ENCODE data around the gene SUMF1.
A peak's percentile ranks its signal among the peaks of the same experiment; 100 is the strongest.

The SUMF1 gene

GRCh38 chr3:4504340-4505261 lies 37.5 kb upstream of the SUMF1 start:
- TF ChIP-seq, protein P1, sequence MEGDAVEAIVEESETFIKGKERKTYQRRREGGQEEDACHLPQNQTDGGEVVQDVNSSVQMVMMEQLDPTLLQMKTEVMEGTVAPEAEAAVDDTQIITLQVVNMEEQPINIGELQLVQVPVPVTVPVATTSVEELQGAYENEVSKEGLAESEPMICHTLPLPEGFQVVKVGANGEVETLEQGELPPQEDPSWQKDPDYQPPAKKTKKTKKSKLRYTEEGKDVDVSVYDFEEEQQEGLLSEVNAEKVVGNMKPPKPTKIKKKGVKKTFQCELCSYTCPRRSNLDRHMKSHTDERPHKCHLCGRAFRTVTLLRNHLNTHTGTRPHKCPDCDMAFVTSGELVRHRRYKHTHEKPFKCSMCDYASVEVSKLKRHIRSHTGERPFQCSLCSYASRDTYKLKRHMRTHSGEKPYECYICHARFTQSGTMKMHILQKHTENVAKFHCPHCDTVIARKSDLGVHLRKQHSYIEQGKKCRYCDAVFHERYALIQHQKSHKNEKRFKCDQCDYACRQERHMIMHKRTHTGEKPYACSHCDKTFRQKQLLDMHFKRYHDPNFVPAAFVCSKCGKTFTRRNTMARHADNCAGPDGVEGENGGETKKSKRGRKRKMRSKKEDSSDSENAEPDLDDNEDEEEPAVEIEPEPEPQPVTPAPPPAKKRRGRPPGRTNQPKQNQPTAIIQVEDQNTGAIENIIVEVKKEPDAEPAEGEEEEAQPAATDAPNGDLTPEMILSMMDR (IDR thresholded peaks at IDR 0.05; ENCODE audit: control insufficient read depth, extremely low read depth, insufficient read depth) = no peak
- no peak overlapping the region for H3K4me3 ChIP-seq (ENCODE audit: low read depth, low read length)
- peak; percentile 42 for DNase-seq (ENCODE audit: low read depth)

GRCh38 chr3:4503050-4503449 lies 36.0 kb upstream of the SUMF1 start:
- H3K4me3 ChIP-seq (ENCODE audit: low read depth, low read length) = no peak overlapping the region
- TF ChIP-seq, protein P1 (IDR thresholded peaks at IDR 0.05; ENCODE audit: control insufficient read depth, extremely low read depth, insufficient read depth) = no peak
- DNase-seq (ENCODE audit: low read depth) = no peak

DNA sequence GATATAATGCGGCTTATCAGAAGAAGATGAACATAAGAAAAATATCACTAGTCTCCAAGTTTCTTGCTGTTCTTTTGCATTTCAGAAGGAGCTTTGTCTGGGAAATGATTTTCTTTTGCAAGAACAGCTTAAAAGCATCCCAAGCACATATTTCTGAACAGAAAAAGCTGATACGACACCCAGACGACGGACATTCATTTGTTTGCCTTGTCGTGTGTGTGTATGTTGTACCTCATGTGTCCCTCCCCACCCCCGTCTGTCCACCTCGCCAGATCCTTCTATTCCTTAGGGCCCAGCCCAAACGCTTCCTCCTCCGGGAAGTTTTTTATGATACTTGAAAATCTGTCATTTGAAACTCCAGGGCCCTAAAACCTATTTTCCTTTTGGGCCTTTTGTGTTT lies 34.9 kb upstream of the SUMF1 start:
- no peak overlapping the region for H3K4me3 ChIP-seq (ENCODE audit: low read depth, low read length)
- TF ChIP-seq, protein P1 (IDR thresholded peaks at IDR 0.05; ENCODE audit: control insufficient read depth, extremely low read depth, insufficient read depth) = no peak
- no peak for DNase-seq (ENCODE audit: low read depth)

DNA sequence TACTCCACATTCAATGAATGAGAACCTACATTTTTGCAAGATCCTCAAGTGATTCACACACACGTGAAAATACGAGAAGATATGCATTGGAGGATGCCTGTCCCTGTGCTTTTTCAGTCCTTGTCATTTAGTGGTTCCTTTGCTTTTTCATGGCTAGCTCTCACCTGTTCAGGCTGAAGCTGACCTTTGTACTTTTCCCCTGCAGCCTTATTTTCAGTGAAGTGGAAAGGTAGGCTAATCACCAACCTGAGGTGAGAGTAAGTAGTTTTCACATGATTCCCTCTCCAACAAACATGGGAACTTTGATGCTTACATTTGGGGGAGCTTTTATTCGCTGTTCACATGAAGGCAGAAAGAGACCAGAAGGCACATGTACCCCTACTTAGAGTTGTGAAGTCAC lies 34.4 kb upstream of the SUMF1 start:
- TF ChIP-seq, protein P1 (IDR thresholded peaks at IDR 0.05; ENCODE audit: control insufficient read depth, extremely low read depth, insufficient read depth) = no peak

GRCh38 chr3:4498446-4498845 lies 31.4 kb upstream of the SUMF1 start:
- DNase-seq (ENCODE audit: low read depth) = no peak
- no peak overlapping the region for H3K4me3 ChIP-seq (ENCODE audit: low read depth, low read length)
- TF ChIP-seq, protein P1 (IDR thresholded peaks at IDR 0.05; ENCODE audit: control insufficient read depth, extremely low read depth, insufficient read depth) = no peak

More for the DNA sequence above, 34.4 kb upstream of the SUMF1 start:
- no peak for DNase-seq (ENCODE audit: low read depth)
- H3K4me3 ChIP-seq (ENCODE audit: low read depth, low read length) = no peak overlapping the region

DNA sequence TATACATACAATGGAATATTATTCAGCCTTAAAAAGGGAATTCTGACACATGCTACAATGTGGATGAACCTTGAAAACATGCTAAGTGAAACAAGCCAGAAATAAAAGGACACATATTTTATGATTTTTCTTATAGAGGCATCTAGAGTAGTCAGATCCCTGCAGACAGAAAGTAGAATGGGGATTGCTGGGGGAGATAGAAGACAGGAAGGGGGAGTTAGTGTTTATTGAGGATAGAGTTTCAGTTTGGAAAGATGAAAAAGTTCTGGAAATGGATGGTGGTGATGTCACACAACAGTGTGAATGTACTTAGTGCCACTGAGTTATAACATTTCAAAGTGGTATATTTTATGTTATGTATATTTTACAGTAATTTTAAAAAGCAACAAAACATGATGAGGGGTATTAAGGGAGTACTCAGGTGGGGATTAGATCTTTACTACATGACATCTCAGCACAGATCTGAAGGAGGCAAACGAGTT lies 30.8 kb upstream of the SUMF1 start:
- no peak overlapping the region for H3K4me3 ChIP-seq (ENCODE audit: low read depth, low read length)
- TF ChIP-seq, protein P1 (IDR thresholded peaks at IDR 0.05; ENCODE audit: control insufficient read depth, extremely low read depth, insufficient read depth) = no peak
- no peak for DNase-seq (ENCODE audit: low read depth)

Measured in LNCaP clone FGC (cell line).